ENCODE data around the gene KLHL24.
A peak's percentile ranks its signal among the peaks of the same experiment; 100 is the strongest.
"Not testable (repeated sequence)": the region's sequence is repeated elsewhere in the genome, so short reads cannot be mapped to it uniquely, and the experiment has no call there.

Gene KLHL24, protein sequence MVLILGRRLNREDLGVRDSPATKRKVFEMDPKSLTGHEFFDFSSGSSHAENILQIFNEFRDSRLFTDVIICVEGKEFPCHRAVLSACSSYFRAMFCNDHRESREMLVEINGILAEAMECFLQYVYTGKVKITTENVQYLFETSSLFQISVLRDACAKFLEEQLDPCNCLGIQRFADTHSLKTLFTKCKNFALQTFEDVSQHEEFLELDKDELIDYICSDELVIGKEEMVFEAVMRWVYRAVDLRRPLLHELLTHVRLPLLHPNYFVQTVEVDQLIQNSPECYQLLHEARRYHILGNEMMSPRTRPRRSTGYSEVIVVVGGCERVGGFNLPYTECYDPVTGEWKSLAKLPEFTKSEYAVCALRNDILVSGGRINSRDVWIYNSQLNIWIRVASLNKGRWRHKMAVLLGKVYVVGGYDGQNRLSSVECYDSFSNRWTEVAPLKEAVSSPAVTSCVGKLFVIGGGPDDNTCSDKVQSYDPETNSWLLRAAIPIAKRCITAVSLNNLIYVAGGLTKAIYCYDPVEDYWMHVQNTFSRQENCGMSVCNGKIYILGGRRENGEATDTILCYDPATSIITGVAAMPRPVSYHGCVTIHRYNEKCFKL

DNA sequence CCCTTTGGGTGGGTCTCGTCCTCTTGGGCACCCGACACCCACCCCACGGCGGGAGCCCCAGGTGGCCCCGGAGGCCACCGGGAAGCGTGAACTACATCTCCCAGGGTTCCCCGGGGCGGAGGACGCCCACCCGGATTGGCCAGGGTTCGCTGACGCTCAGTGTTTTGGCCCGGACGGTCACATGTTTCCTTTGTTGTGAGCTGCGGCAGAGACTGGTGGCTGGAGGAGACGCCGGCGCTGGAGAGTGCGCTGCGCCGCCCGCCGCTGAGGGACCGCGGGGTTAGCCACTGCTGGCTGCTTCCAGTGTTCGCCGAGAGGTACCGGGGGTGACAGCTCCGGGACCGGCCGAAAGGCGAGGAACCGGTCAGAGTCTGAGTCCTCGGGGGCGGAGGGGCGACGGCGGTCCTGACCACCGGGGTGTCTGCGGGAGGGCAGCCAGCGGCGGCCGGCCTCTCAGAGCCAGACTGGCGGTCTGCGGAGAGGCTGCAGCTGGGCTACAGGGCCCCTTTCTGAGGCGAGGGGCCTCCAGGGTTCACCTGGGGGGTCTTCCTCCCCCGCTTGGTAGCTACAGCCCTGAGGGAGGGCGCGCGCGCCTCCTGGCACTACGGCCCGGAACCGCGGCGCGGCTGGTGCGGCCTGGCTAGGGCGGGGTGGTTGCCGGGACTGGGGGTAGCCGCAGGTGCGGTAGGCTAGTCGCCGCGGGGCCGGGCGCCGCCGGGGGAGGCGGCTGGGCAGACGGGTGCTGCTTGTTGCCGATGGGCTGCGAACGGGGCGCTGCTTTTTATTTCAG, at the start of gene KLHL24:
Gene KLHL24, plus strand, starts transcription at position 193 of the 790 bp plus-strand sequence. CDS start 14,734 bp downstream, outside the sequence.
- DNase-seq (ENCODE audit: low read depth, low spot score), result peak; percentile 86

DNA sequence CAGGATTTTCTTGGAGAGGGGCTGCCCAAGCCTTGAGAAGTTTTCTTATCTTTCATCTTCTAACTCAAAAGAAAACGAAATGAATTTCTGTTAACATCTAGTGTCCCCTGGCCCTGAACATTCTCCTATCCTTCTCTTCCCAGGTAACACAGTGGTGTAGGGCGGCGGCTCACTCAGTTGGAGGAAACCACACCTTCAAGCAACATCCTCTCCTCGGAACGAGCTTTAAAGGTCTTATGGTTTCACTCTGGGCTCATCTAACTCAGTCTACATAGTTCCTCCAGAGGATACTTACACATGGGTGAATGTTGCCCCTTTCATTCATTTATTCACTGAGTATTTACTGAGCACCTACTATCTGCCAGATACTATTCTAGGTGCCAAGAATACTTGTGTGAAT, 48.9 kb upstream of the KLHL24 start:
- no peak for DNase-seq (ENCODE audit: low read depth, low spot score)

GRCh38 chr3:183587336-183587735, 48.1 kb upstream of the KLHL24 start:
- DNase-seq (ENCODE audit: low read depth, low spot score), result no peak

DNA sequence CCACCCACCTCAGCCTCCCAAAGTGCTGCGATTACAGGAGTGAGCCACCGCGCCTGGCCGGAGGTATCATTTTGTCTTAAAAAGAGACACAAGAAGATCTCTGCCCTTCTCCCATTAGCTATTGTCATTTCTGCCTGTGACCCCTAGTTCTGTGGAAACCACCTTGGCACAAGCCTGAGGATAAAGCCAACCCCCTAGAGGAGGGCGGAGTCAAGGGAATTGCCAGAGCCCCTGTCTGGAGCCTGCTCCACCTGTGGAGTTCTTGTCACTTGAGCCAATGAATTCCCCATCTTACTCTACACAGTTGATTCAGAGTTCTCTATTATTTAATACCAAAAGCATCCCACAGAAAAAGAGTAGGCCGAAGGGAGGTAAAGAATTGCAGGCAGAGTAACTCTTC, 45.0 kb upstream of the KLHL24 start:
- no peak for DNase-seq (ENCODE audit: low read depth, low spot score)

- DNase-seq (ENCODE audit: low read depth, low spot score), result no peak
These were observed 43.4 kb upstream of the KLHL24 start for GRCh38 chr3:183591881-183592521.

- no peak for DNase-seq (ENCODE audit: low read depth, low spot score)
These were observed 42.6 kb upstream of the KLHL24 start for GRCh38 chr3:183592821-183593220.

GRCh38 chr3:183594636-183595035, 40.8 kb upstream of the KLHL24 start:
- DNase-seq (ENCODE audit: low read depth, low spot score), result no peak

- DNase-seq (ENCODE audit: low read depth, low spot score), result no peak
These were observed 37.5 kb upstream of the KLHL24 start for GRCh38 chr3:183597959-183598358.

DNA sequence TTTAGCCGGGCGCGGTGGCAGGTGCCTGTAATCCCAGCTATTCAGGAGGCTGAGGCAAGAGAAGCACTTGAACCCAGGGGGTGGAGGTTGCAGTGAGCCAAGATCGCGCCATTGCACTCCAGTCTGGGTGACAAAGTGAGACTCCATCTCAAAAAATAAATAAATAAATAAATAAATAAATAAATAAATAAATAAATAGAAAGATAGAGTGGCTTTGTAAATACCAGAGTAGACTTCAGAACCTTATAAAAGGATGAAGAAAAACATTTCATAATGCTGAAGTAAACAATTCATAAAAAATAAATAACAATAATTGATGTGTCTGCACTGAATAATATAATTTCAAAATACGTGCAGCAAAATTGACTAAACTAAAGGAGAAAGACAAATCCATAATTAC, 24.1 kb upstream of the KLHL24 start:
- not testable (repeated sequence) for DNase-seq (ENCODE audit: low read depth, low spot score)

DNA sequence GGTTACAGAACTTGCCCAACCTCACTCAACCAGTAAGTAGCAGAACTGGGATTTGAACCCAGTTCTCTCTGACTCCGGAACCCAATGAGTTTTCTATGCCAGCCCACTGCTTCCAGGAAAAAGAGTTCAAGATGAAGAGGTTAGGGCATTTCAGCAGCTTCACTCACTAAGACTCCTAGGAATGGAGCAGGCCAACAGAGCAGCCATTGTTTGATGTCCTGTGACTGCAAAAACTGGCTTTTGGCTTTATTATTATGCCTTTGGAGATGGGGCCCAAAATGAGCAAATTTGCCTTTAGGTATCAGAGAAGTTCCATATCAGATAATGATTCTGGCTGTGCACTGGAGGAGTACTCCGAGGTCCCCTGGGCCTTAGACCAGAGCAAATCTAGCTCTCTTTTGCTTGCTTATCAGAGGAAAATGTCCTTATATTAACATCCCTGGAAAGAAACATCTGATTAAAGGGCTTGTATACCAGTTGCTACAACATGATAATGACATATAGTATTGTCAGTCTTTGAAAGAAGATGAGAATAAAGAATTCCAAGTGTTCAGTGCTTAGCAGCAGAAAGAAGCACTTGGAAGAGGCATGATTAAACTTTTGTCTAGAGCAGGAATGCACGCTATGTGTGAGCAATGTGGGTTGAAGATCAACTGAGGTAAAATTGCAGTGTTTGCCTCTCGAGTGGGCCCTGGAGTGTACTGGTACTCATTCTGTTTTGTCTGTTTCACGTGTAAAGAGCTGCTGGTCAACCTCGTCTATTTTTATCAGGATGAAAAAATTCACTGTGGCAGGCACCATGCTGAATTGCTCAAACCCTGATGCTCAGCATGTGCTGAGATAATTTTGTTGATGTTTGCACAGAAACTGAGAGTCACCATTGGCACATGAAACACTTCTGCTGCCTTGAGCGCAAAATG, 21.8 kb upstream of the KLHL24 start:
- DNase-seq (ENCODE audit: low read depth, low spot score), result no peak

GRCh38 chr3:183618542-183618941, 16.9 kb upstream of the KLHL24 start:
- no peak for DNase-seq (ENCODE audit: low read depth, low spot score)

DNA sequence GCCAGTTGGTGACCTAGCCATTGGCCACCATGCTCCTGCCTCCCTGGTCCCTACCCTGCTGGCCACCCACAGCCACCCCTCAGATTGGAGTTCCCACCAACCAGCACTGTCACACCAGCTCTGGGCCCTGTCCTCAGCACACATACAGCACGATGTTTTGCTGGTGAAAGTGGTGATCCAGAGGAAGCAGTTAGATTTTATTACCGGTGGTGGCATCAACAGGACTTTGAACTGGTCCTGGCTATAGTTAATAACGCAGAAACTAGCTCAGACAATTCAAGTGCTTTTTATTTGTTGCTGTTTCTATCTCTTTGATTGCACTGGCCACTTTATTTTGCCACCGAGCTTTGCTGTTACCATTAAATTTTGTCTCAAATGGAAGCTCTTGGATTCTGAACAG, 16.4 kb upstream of the KLHL24 start:
- no peak for DNase-seq (ENCODE audit: low read depth, low spot score)

GRCh38 chr3:183619624-183620251, 15.7 kb upstream of the KLHL24 start:
- no peak for DNase-seq (ENCODE audit: low read depth, low spot score)

GRCh38 chr3:183620252-183620628, 15.2 kb upstream of the KLHL24 start:
- no peak for DNase-seq (ENCODE audit: low read depth, low spot score)

- not testable (repeated sequence) for DNase-seq (ENCODE audit: low read depth, low spot score)
These were observed 12.9 kb upstream of the KLHL24 start for GRCh38 chr3:183622473-183622872.

DNA sequence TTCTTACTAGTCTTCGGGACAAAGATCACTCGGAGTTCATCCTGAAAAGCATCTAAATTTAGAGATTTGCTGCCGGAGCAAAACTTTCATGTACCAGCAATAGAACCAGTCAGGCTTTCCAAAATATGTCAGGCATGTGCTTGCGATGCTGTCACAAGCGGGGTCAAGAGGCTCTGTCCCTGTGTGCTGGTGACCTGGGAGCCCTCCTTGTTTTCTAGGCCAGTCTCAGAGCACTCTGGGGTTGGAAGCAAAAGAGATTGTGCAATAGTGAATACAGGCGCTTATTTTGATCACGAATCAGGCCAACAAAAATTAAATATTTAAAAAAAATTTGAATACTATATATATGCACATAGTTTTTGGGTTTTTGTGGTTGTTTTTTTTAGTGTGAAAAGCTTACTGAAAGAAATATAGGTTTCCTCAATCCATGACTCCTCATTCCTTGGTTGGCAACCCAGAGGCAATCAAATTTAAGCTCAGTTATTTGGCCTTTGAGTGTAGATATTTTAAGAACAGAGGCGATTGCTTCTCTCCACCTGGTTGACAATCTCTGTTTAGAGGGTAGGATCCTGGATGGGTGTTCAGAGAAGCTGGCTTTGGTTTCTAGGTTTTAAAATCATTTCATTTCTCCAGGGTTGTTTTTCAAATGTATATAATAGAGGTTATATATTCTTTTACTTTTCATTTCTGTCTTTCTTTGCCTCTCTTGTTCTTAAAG, 8.4 kb upstream of the KLHL24 start:
- no peak for DNase-seq (ENCODE audit: low read depth, low spot score)

GRCh38 chr3:183629546-183630301, 5.7 kb upstream of the KLHL24 start:
- no peak for DNase-seq (ENCODE audit: low read depth, low spot score)

DNA sequence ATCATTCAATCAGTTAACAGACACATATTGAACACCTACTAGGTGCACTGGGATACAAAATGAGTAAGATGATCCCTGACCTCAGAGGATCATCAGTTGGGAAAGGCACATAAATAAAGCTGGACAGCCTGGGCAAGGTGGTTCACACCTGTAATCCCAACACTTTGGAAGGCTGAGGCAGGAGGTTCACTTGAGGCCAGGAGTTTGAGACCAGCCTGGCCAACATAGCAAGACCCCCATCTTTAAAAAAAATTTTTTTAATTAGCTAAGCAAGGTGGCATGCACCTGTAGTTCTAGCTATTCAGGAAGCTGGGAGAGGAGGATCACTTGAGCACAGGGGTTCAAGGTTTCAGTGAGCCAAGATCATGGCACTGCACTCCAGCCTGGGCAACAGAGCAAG, 3.7 kb upstream of the KLHL24 start:
- no peak for DNase-seq (ENCODE audit: low read depth, low spot score)

DNA sequence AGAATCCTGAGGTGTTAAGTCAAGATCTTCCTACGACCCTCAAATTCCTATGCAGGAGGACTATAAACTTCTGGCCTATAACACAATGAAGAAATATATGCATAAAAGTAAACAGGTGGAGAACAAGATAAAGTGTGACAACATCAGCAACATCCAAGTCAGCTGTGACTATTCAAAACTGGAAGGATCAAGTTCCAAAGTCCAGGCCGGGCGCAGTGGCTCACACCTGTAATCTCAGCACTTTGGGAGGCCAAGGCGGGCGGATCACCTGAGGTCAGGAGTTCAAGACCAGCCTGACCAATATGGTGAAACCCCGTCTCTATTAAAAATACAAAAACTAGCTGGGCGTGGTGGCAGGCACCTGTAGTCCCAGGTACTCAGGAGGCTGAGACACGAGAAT, 2.7 kb upstream of the KLHL24 start:
- not testable (repeated sequence) for DNase-seq (ENCODE audit: low read depth, low spot score)
